ENCODE results near the gene CCDC59. TPM values are rescaled to one million over a fixed set of nuclear protein-coding genes. Genes with fewer than 3 reads are reported as not detected.
A peak's percentile ranks its signal among the peaks of the same experiment; 100 is the strongest.

Gene CCDC59
- total and polyA plus RNA-seq, 10 of the 15 experiments (the other 5 are each of a cell fraction or from before 2014, with no cell fraction given), result 30.4 to 128 (median 84.0) TPM

GRCh38 chr12:82358200-82359114 is at the start of gene CCDC59, which contains the start of gene METTL25 (continued):
- TF ChIP-seq SREBF1 (IDR thresholded peaks at IDR 0.05; ENCODE audit: low read length) (peak; percentile 45; the same call in 1 of the 2 replicates), BCLAF1 (IDR thresholded peaks at IDR 0.05) (no peak), NR2C1 (IDR thresholded peaks at IDR 0.05) (peak; percentile 82), TBL1XR1 (IDR thresholded peaks at IDR 0.05; ENCODE audit: low read depth, low read length) (peak; percentile 89), ZNF207 (IDR thresholded peaks at IDR 0.05; ENCODE audit: borderline replicate concordance) (peak; percentile 100), IKZF2 (IDR thresholded peaks at IDR 0.05) (peak; percentile 86 to 90), ZNF384 (IDR thresholded peaks at IDR 0.05; ENCODE audit: borderline replicate concordance, low read depth, low read length) (peak; percentile 46; the same call in 1 of the 2 replicates), ZBED1 (IDR thresholded peaks at IDR 0.05; ENCODE audit: borderline replicate concordance) (peak; percentile 78; the same call in 1 of the 2 replicates), E2F8 (IDR thresholded peaks at IDR 0.05; ENCODE audit: low read depth, partially characterized antibody) (peak; percentile 91), CBX3 (IDR thresholded peaks at IDR 0.05; ENCODE audit: borderline replicate concordance, low read depth) (no peak), YBX1 (IDR thresholded peaks at IDR 0.05) (no peak), ESRRA (IDR thresholded peaks at IDR 0.05; ENCODE audit: low read length) (peak; percentile 95; the same call in 1 of the 2 replicates), IRF3 (IDR thresholded peaks at IDR 0.05) (0 out of 2 replicates have a peak, but pooled peaks have one; percentile 23), HCFC1 (IDR thresholded peaks at IDR 0.05; ENCODE audit: low read length) (peak; percentile 95), ATF7 (IDR thresholded peaks at IDR 0.05; ENCODE audit: low read depth) (peak; percentile 93), EZH2 (IDR thresholded peaks at IDR 0.05; ENCODE audit: borderline replicate concordance, control insufficient read depth, low read depth, low read length) (no peak), MEF2A (IDR thresholded peaks at IDR 0.05; ENCODE audit: insufficient read depth, low read depth, low read length) (peak; percentile 100), ETV6 (conservative IDR thresholded peaks at IDR 0.05 in 1 of 2, IDR thresholded peaks at IDR 0.05 in 1 of 2; ENCODE audit: borderline replicate concordance in 1 of 2, low read depth in 1 of 2) (no peak; a peak in 1 of 4 replicates), NFYA (IDR thresholded peaks at IDR 0.05; ENCODE audit: borderline replicate concordance, low read depth, low read length) (no peak), ZBTB33 (IDR thresholded peaks at IDR 0.05) (peak; percentile 51; the same call in 1 of the 2 replicates)

All from GM12878 (cell line).